ENCODE measurements around the gene CORO2B.

DNA sequence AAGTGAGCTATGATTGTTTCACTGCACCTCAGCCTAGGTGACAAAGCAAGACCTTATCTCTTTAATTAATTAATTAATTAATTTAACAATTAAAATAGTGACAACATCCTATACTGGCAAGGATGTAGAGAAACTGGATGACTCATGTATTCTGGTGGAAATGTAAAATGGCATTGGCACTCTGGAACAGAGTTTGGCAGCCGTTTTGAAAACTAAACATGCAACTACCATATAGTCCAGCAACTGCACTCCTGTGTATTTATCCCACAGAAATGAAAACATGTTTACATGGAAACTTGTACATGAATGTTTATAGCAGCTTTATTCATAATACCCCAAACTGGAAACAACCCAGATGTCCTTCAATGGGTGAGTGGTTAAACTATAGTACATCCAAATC, 185.3 kb downstream of the CORO2B start:
- TF ChIP-seq TAF1 (IDR thresholded peaks at IDR 0.05; ENCODE audit: borderline replicate concordance, low read depth, low read length) (no peak), TCF12 (IDR thresholded peaks at IDR 0.05) (no peak), JUND (IDR thresholded peaks at IDR 0.05) (no peak), RAD21 (IDR thresholded peaks at IDR 0.05; ENCODE audit: low read length) (no peak), RFX5 (IDR thresholded peaks at IDR 0.05; ENCODE audit: low read length) (no peak), POLR2AphosphoS5 (IDR thresholded peaks at IDR 0.05; ENCODE audit: low read depth, low read length) (no peak), MXI1 (IDR thresholded peaks at IDR 0.05; ENCODE audit: low read depth, low read length) (no peak), FOXJ3 (CRISPR knock-in tag; IDR thresholded peaks at IDR 0.05) (no peak)
- TF ChIP-seq, protein P1, sequence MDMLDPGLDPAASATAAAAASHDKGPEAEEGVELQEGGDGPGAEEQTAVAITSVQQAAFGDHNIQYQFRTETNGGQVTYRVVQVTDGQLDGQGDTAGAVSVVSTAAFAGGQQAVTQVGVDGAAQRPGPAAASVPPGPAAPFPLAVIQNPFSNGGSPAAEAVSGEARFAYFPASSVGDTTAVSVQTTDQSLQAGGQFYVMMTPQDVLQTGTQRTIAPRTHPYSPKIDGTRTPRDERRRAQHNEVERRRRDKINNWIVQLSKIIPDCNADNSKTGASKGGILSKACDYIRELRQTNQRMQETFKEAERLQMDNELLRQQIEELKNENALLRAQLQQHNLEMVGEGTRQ (IDR thresholded peaks at IDR 0.05; ENCODE audit: borderline replicate concordance, low read depth, low read length): no peak
- TF ChIP-seq, protein P2, sequence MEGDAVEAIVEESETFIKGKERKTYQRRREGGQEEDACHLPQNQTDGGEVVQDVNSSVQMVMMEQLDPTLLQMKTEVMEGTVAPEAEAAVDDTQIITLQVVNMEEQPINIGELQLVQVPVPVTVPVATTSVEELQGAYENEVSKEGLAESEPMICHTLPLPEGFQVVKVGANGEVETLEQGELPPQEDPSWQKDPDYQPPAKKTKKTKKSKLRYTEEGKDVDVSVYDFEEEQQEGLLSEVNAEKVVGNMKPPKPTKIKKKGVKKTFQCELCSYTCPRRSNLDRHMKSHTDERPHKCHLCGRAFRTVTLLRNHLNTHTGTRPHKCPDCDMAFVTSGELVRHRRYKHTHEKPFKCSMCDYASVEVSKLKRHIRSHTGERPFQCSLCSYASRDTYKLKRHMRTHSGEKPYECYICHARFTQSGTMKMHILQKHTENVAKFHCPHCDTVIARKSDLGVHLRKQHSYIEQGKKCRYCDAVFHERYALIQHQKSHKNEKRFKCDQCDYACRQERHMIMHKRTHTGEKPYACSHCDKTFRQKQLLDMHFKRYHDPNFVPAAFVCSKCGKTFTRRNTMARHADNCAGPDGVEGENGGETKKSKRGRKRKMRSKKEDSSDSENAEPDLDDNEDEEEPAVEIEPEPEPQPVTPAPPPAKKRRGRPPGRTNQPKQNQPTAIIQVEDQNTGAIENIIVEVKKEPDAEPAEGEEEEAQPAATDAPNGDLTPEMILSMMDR (IDR thresholded peaks at IDR 0.05): no peak
- TF ChIP-seq, protein P3, sequence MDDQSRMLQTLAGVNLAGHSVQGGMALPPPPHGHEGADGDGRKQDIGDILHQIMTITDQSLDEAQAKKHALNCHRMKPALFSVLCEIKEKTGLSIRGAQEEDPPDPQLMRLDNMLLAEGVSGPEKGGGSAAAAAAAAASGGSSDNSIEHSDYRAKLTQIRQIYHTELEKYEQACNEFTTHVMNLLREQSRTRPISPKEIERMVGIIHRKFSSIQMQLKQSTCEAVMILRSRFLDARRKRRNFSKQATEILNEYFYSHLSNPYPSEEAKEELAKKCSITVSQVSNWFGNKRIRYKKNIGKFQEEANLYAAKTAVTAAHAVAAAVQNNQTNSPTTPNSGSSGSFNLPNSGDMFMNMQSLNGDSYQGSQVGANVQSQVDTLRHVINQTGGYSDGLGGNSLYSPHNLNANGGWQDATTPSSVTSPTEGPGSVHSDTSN (IDR thresholded peaks at IDR 0.05): no peak
